ENCODE data around the gene GNL3L. TPM values are rescaled to one million over a fixed set of nuclear protein-coding genes. Genes with fewer than 3 reads are reported as not detected.
"Not testable (repeated sequence)": the region's sequence is repeated elsewhere in the genome, so short reads cannot be mapped to it uniquely, and the experiment has no call there.

The GNL3L gene
- total and polyA plus RNA-seq, 5 donors from 2014 or later, result 21.7 to 38.5 (median 24.6) TPM

DNA sequence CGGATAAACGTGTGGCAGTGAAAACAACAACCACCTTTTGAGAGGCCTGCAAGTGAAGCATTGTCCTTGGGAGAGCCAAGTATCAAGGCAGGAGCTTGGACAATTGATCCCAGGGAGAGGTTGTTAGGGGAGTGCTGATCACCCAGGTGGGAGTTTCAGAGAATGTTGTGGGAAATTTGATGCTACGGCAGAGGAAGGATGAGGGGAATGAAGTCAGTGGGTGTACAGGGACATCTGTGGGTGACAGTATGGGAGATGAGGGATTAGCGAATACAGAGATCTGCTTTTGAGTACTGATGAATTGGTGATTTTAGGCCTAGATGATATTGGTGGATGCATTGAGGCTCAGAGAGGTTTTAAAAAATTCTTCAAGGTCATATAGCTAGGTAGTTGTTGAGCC, 4.3 kb downstream of the GNL3L start:
- Histone ChIP-seq H3K27me3 (ENCODE audit: control insufficient read depth, insufficient read depth, low read length) (no peaks in the 10 kb centered on the region), H3K4me3 (ENCODE audit: low read depth, low read length) (no peak overlapping the region), H3K36me3 (ENCODE audit: control insufficient read depth, insufficient read depth, low read length) (peaks cover 17% of the 10 kb centered on the region), H3K27ac (ENCODE audit: insufficient read depth, low read length, poor library complexity, severe bottlenecking) (no peak overlapping the region), H3K9me3 (ENCODE audit: control insufficient read depth in 2 of 2, low read length in 2 of 2) (peaks cover 0 to 2% of the 10 kb centered on the region in 2 experiments), H3K4me1 (ENCODE audit: control insufficient read depth, insufficient read depth, low read length, poor library complexity, severe bottlenecking) (peaks cover 20% of the 10 kb centered on the region)
- Mint-ChIP-seq H3K9me3 (no peaks in the 10 kb centered on the region), H3K36me3 (peaks cover 20% of the 10 kb centered on the region), H3K4me3 (peak overlapping the region; percentile 9 to 38 (median 18)), H3K27me3 (no peaks in the 10 kb centered on the region), H3K27ac (peak overlapping the region in 1 of 3 donors; percentile 11), H3K4me1 (peaks cover 13 to 50% (median 18%) of the 10 kb centered on the region in 4 donors)
- DNase-seq, result no peak
- ATAC-seq (ENCODE audit: low read depth in 2 of 2), result no peak

DNA sequence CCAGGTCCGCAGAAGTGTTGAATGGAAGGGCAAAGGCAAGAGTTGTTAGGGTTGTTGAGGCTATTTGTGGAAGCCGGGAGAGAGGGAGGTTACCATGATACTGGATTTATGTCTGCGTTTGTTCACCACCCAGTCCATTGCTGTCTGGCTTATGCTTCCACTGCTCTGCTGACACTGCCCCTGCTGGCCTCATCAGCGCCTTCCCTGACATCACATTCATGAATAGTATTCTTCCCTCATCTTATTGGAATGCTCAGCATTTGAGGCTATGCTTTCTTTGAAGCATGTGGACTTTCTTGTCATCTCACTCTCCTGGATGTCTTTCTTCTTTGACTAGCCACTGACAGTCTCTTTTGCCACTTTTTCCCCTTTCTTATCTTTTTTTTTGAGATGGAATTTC, 10.3 kb downstream of the GNL3L start:
- peaks cover 34% of the 10 kb centered on the region for H3K36me3 Mint-ChIP-seq
- no peaks in the 10 kb centered on the region for H3K27me3 Mint-ChIP-seq
- Histone ChIP-seq H3K27ac (ENCODE audit: insufficient read depth, low read length, poor library complexity, severe bottlenecking) (no peak overlapping the region), H3K4me1 (ENCODE audit: control insufficient read depth, insufficient read depth, low read length, poor library complexity, severe bottlenecking) (no peaks in the 10 kb centered on the region), H3K9me3 (ENCODE audit: control insufficient read depth in 2 of 2, low read length in 2 of 2) (no peaks in the 10 kb centered on the region), H3K27me3 (ENCODE audit: control insufficient read depth, insufficient read depth, low read length) (no peaks in the 10 kb centered on the region), H3K4me3 (ENCODE audit: low read depth, low read length) (no peak overlapping the region), H3K36me3 (ENCODE audit: control insufficient read depth, insufficient read depth, low read length) (peaks cover 54% of the 10 kb centered on the region)
- no peak overlapping the region for H3K27ac Mint-ChIP-seq
- DNase-seq (no peak), ATAC-seq (ENCODE audit: low read depth in 2 of 2) (no peak)
- no peaks in the 10 kb centered on the region for H3K9me3 Mint-ChIP-seq
- H3K4me1 Mint-ChIP-seq, result peaks cover 0 to 5% (median 3%) of the 10 kb centered on the region in 4 donors
- no peak overlapping the region for H3K4me3 Mint-ChIP-seq

DNA sequence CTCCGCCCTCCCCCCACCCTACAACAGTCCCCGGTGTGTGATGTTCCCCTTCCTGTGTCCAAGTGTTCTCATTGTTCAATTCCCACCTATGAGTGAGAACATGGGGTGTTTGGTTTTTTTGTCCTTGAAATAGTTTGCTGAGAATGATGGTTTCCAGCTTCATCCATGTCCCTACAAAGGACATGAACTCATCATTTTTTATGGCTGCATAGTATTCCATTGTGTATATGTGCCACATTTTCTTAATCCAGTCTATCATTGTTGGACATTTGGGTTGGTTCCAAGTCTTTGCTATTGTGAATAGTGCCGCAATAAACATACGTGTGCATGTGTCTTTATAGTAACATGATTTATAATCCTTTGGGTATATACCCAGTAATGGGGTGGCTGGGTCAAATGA, 12.2 kb downstream of the GNL3L start:
- H3K27ac Mint-ChIP-seq; H3K9me3 ChIP-seq (ENCODE audit: control insufficient read depth in 2 of 2, low read length in 2 of 2); H3K4me1 Mint-ChIP-seq; DNase-seq; H3K27me3 Mint-ChIP-seq; H3K27ac ChIP-seq (ENCODE audit: insufficient read depth, low read length, poor library complexity, severe bottlenecking); H3K4me3 Mint-ChIP-seq; H3K9me3 Mint-ChIP-seq; H3K4me1 ChIP-seq (ENCODE audit: control insufficient read depth, insufficient read depth, low read length, poor library complexity, severe bottlenecking); H3K27me3 ChIP-seq (ENCODE audit: control insufficient read depth, insufficient read depth, low read length); ATAC-seq (ENCODE audit: low read depth in 2 of 2); H3K4me3 ChIP-seq (ENCODE audit: low read depth, low read length): not testable (repeated sequence)
- H3K36me3 ChIP-seq (ENCODE audit: control insufficient read depth, insufficient read depth, low read length), result peaks cover 63% of the 10 kb centered on the region
- peaks cover 31% of the 10 kb centered on the region for H3K36me3 Mint-ChIP-seq

DNA sequence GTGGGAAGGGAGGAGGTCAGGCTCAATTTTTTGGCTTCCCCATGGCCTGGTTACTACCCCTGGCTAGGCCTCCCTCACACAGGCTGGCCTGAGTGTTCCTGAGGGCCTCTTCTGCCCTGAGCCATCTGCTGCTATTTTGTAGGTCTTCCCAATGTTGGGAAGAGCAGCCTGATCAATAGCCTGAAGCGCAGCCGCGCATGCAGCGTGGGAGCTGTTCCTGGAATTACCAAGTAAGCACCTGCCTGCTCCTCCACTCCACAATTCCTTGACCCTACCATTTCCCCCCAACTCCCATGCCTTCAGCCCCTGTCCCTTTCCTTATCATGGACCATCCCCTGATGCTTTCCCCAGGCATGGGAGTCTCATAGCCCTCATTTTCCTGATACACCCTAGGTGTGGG, 20.8 kb downstream of the GNL3L start:
- no peak overlapping the region for H3K27ac ChIP-seq (ENCODE audit: insufficient read depth, low read length, poor library complexity, severe bottlenecking)
- Mint-ChIP-seq H3K4me3 (no peak overlapping the region), H3K27me3 (no peaks in the 10 kb centered on the region), H3K27ac (no peak overlapping the region), H3K4me1 (peaks cover 0 to 2% (median 0%) of the 10 kb centered on the region in 4 donors), H3K9me3 (no peaks in the 10 kb centered on the region), H3K36me3 (peaks cover 35% of the 10 kb centered on the region)
- H3K4me1 ChIP-seq (ENCODE audit: control insufficient read depth, insufficient read depth, low read length, poor library complexity, severe bottlenecking), result no peaks in the 10 kb centered on the region
- peaks cover 71% of the 10 kb centered on the region for H3K36me3 ChIP-seq (ENCODE audit: control insufficient read depth, insufficient read depth, low read length)
- H3K9me3 ChIP-seq (ENCODE audit: control insufficient read depth in 2 of 2, low read length in 2 of 2), result no peaks in the 10 kb centered on the region
- ATAC-seq (ENCODE audit: low read depth in 2 of 2) (no peak), DNase-seq (no peak)
- no peaks in the 10 kb centered on the region for H3K27me3 ChIP-seq (ENCODE audit: control insufficient read depth, insufficient read depth, low read length)
- H3K4me3 ChIP-seq (ENCODE audit: low read depth, low read length), result no peak overlapping the region

DNA sequence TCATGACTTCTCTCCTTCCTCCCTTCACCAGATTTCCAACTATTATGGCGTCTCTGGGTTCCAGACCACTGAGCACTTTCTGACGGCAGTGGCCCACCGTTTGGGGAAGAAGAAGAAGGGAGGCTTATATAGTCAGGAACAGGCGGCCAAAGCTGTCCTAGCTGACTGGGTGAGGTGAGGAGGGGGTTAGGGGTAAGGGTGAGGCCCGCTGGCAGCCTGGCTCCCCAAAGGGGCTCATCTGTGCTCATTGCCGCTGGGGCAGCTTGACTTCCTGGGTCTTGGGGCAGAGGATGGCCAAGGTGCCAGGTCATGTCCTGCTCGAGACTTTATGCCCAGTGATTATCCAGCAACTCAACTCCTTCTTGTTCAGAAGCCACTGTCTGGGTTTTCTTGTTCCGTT, 21.8 kb downstream of the GNL3L start:
- Mint-ChIP-seq H3K4me3 (no peak overlapping the region), H3K9me3 (no peaks in the 10 kb centered on the region), H3K36me3 (peaks cover 41% of the 10 kb centered on the region), H3K4me1 (peaks cover 0 to 2% (median 0%) of the 10 kb centered on the region in 4 donors), H3K27ac (no peak overlapping the region), H3K27me3 (no peaks in the 10 kb centered on the region)
- Histone ChIP-seq H3K9me3 (ENCODE audit: control insufficient read depth in 2 of 2, low read length in 2 of 2) (no peaks in the 10 kb centered on the region), H3K36me3 (ENCODE audit: control insufficient read depth, insufficient read depth, low read length) (peaks cover 68% of the 10 kb centered on the region), H3K27me3 (ENCODE audit: control insufficient read depth, insufficient read depth, low read length) (no peaks in the 10 kb centered on the region), H3K4me1 (ENCODE audit: control insufficient read depth, insufficient read depth, low read length, poor library complexity, severe bottlenecking) (no peaks in the 10 kb centered on the region), H3K27ac (ENCODE audit: insufficient read depth, low read length, poor library complexity, severe bottlenecking) (no peak overlapping the region), H3K4me3 (ENCODE audit: low read depth, low read length) (no peak overlapping the region)
- ATAC-seq (ENCODE audit: low read depth in 2 of 2) (no peak), DNase-seq (no peak)

DNA sequence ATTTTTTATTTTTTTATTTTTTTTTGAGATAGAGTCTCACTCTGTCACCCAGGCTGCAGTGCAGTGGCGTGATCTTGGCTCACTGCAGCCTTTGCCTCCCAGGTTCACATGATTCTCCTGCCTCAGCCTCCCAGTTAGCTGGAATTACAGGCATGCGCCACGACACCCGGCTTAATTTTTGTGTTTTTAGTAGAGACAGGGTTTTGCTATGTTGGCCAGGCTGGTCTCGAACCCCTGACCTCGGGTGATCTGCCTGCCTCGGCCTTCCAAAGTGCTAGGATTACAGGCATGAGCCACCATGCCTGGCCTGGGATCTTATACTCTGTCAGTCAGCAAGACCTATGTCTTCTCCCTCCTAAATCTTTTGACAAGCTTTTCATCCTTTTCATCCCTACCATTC, 25.0 kb downstream of the GNL3L start:
- not testable (repeated sequence) for H3K9me3 Mint-ChIP-seq; DNase-seq; H3K4me1 ChIP-seq (ENCODE audit: control insufficient read depth, insufficient read depth, low read length, poor library complexity, severe bottlenecking); H3K27me3 Mint-ChIP-seq; ATAC-seq (ENCODE audit: low read depth in 2 of 2); H3K27ac Mint-ChIP-seq; H3K4me3 Mint-ChIP-seq; H3K9me3 ChIP-seq (ENCODE audit: control insufficient read depth in 2 of 2, low read length in 2 of 2); H3K27me3 ChIP-seq (ENCODE audit: control insufficient read depth, insufficient read depth, low read length); H3K4me3 ChIP-seq (ENCODE audit: low read depth, low read length); H3K4me1 Mint-ChIP-seq; H3K27ac ChIP-seq (ENCODE audit: insufficient read depth, low read length, poor library complexity, severe bottlenecking)
- peaks cover 26% of the 10 kb centered on the region for H3K36me3 Mint-ChIP-seq
- H3K36me3 ChIP-seq (ENCODE audit: control insufficient read depth, insufficient read depth, low read length), result peaks cover 57% of the 10 kb centered on the region

DNA sequence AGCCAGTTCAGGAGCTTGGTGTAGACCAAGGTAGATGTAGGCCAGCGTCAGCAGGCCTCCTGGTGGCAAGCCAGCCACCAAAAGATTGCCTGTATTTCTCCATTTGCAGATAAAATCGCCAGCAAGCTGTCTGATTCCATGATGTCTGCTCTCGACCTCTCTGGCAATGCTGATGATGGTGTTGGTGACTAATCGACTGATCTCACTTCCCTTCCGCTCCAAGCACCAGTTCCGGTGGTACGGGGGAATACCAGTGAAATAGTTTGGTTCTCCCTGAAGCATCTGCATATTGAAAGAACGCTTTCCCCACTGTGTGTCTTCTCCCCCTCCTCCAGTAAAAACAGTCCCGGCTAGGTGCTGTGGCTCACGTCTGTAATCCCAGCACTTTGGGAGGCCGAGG, 30.4 kb downstream of the GNL3L start:
- Histone ChIP-seq H3K36me3 (ENCODE audit: control insufficient read depth, insufficient read depth, low read length) (peaks cover 38% of the 10 kb centered on the region), H3K4me3 (ENCODE audit: low read depth, low read length) (no peak overlapping the region), H3K27ac (ENCODE audit: insufficient read depth, low read length, poor library complexity, severe bottlenecking) (no peak overlapping the region), H3K9me3 (ENCODE audit: control insufficient read depth in 2 of 2, low read length in 2 of 2) (no peaks in the 10 kb centered on the region), H3K4me1 (ENCODE audit: control insufficient read depth, insufficient read depth, low read length, poor library complexity, severe bottlenecking) (no peaks in the 10 kb centered on the region), H3K27me3 (ENCODE audit: control insufficient read depth, insufficient read depth, low read length) (no peaks in the 10 kb centered on the region)
- Mint-ChIP-seq H3K4me3 (no peak overlapping the region), H3K36me3 (peaks cover 12% of the 10 kb centered on the region), H3K27ac (no peak overlapping the region), H3K27me3 (no peaks in the 10 kb centered on the region), H3K4me1 (no peaks in the 10 kb centered on the region), H3K9me3 (no peaks in the 10 kb centered on the region)
- no peak for ATAC-seq (ENCODE audit: low read depth in 2 of 2)
- DNase-seq, result no peak

DNA sequence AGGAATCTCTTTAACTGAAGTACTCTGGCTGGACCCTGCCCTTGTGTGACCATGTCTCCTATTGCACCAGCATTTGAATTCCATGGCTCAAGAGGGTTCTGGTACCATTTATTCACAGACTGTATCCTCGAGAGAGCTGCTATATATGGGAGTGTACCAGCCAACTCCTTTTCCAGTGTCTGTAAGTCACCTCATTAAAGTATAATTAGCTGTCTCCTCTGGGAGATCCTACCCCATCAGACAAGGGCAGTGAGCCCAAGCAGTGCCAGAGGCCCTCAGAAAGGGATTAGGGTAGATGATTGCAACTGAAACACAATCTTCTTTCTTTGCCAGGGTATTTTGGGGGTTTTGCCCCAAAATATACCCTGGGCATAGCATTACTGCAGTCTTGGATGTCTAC, 31.6 kb downstream of the GNL3L start:
- Histone ChIP-seq H3K27ac (ENCODE audit: insufficient read depth, low read length, poor library complexity, severe bottlenecking) (no peak overlapping the region), H3K4me3 (ENCODE audit: low read depth, low read length) (no peak overlapping the region), H3K27me3 (ENCODE audit: control insufficient read depth, insufficient read depth, low read length) (no peaks in the 10 kb centered on the region), H3K4me1 (ENCODE audit: control insufficient read depth, insufficient read depth, low read length, poor library complexity, severe bottlenecking) (no peaks in the 10 kb centered on the region), H3K36me3 (ENCODE audit: control insufficient read depth, insufficient read depth, low read length) (peaks cover 35% of the 10 kb centered on the region), H3K9me3 (ENCODE audit: control insufficient read depth in 2 of 2, low read length in 2 of 2) (no peaks in the 10 kb centered on the region)
- Mint-ChIP-seq H3K4me1 (no peaks in the 10 kb centered on the region), H3K4me3 (no peak overlapping the region), H3K36me3 (peaks cover 4% of the 10 kb centered on the region), H3K9me3 (peaks cover 0 to 2% (median 0%) of the 10 kb centered on the region in 7 donors), H3K27me3 (no peaks in the 10 kb centered on the region), H3K27ac (no peak overlapping the region)
- no peak for ATAC-seq (ENCODE audit: low read depth in 2 of 2)
- DNase-seq, result no peak
